Erythroblast (primary cell): ENCODE results near the gene FBXO3.
"Not testable (repeated sequence)": the region's sequence is repeated elsewhere in the genome, so short reads cannot be mapped to it uniquely, and the experiment has no call there.

Experiments used
- DNase-seq, 2 experiments: peaks; one replicate each; lab custom pipeline; 2025; lab: John Stamatoyannopoulos, UW
- GATA1 ChIP-seq: IDR thresholded peaks from 2 replicates; pipeline ENCODE4 v1.6.1; 2011; ENCODE audit warnings: low read depth, mild to moderate bottlenecking, control low read depth, low read length, moderate library complexity
- POLR2A ChIP-seq: IDR thresholded peaks from 2 replicates; pipeline ENCODE4 v1.6.1; 2011; ENCODE audit warnings: mild to moderate bottlenecking, low read length

The FBXO3 gene

GRCh38 chr11:33773987-33774735, at the start of gene FBXO3:
Gene FBXO3 (minus strand): TSS chr11:33774520. CDS start chr11:33774497, 23 bp downstream.
- peak; percentile 86 to 91 for DNase-seq
- TF ChIP-seq POLR2A (no peak), GATA1 (no peak)

- DNase-seq: not testable (repeated sequence)
Observed at GRCh38 chr11:33822981-33823380, 48.7 kb upstream of the FBXO3 start.

- no peak for DNase-seq
- no peak for TF ChIP-seq GATA1
- no peak for TF ChIP-seq POLR2A
Observed at GRCh38 chr11:33819278-33820035, 45.1 kb upstream of the FBXO3 start.

- TF ChIP-seq POLR2A (no peak), GATA1 (no peak)
- peak; percentile 82 to 92 for DNase-seq
Observed at GRCh38 chr11:33808228-33808828, 34.0 kb upstream of the FBXO3 start.

GRCh38 chr11:33804471-33804870, 30.2 kb upstream of the FBXO3 start:
- no peak for TF ChIP-seq POLR2A
- no peak for TF ChIP-seq GATA1
- DNase-seq: no peak

GRCh38 chr11:33802194-33802950, 28.1 kb upstream of the FBXO3 start:
- TF ChIP-seq POLR2A: no peak
- TF ChIP-seq GATA1: no peak
- DNase-seq: no peak

- TF ChIP-seq POLR2A (no peak), GATA1 (no peak)
- no peak for DNase-seq
Observed at GRCh38 chr11:33801821-33802193, 27.5 kb upstream of the FBXO3 start.

- no peak for TF ChIP-seq GATA1
- TF ChIP-seq POLR2A: no peak
- no peak for DNase-seq
Observed at GRCh38 chr11:33797879-33798278, 23.6 kb upstream of the FBXO3 start.

GRCh38 chr11:33790040-33790439, 15.7 kb upstream of the FBXO3 start:
- DNase-seq: no peak
- no peak for TF ChIP-seq GATA1
- no peak for TF ChIP-seq POLR2A

- DNase-seq: not testable (repeated sequence)
Observed at GRCh38 chr11:33788095-33788494, 13.8 kb upstream of the FBXO3 start.

GRCh38 chr11:33787076-33787475, 12.8 kb upstream of the FBXO3 start:
- DNase-seq: no peak

GRCh38 chr11:33785609-33786008, 11.3 kb upstream of the FBXO3 start:
- TF ChIP-seq GATA1: no peak
- no peak for TF ChIP-seq POLR2A
- DNase-seq: no peak

More at GRCh38 chr11:33787076-33787475, 12.8 kb upstream of the FBXO3 start:
- TF ChIP-seq POLR2A (no peak), GATA1 (no peak)

- no peak for DNase-seq
- no peak for TF ChIP-seq POLR2A
- no peak for TF ChIP-seq GATA1
Observed at GRCh38 chr11:33779849-33780528, 5.7 kb upstream of the FBXO3 start.

- DNase-seq: peak in 1 of 2 experiments; percentile 33
Observed at GRCh38 chr11:33778675-33779074, 4.4 kb upstream of the FBXO3 start.

More at GRCh38 chr11:33778675-33779074, 4.4 kb upstream of the FBXO3 start:
- TF ChIP-seq GATA1: no peak
- no peak for TF ChIP-seq POLR2A
